Lung (tissue), 12 donors: ENCODE results near the gene PDLIM4. TPM values are rescaled to one million over a fixed set of nuclear protein-coding genes. Genes with fewer than 3 reads are reported as not detected.

Experiments
- ATAC-seq: fragments of 200-7000 bp; cut with Tn5 transposase; one replicate; pipeline ENCODE4 v1.9.1; 2020; ENCODE audit warnings: moderate number of reproducible peaks; ENCODE audit not compliant: insufficient read depth, low FRiP score
- DNase-seq, 3 donors: peaks; one replicate each; pipeline ENCODE4 v3.0.0-alpha.2; 2013 to 2017
- H3K27ac ChIP-seq, 2 donors: one replicate each; pipeline ENCODE4 v1.5.1; 2013; ENCODE audit warnings: mild to moderate bottlenecking in 2 of 2, moderate library complexity in 2 of 2, control low read depth in 1 of 2, inconsistent platforms in 1 of 2, low read depth in 1 of 2, low read length in 1 of 2
- H3K27me3 ChIP-seq, 3 donors: one replicate each; pipeline ENCODE4 v1.5.1; 2013; ENCODE audit warnings: low read length in 2 of 3; ENCODE audit not compliant: control insufficient read depth in 3 of 3, insufficient read depth in 3 of 3
- H3K36me3 ChIP-seq, 4 donors: one replicate each; pipeline ENCODE4 v1.5.1; 2013; ENCODE audit warnings: low read length in 4 of 4, mild to moderate bottlenecking in 1 of 4, moderate library complexity in 1 of 4; ENCODE audit not compliant: control insufficient read depth in 4 of 4, insufficient read depth in 4 of 4
- H3K4me1 ChIP-seq, 5 donors: one replicate each; pipeline ENCODE4 v1.5.1; 2013; ENCODE audit warnings: low read length in 5 of 5, mild to moderate bottlenecking in 2 of 5, moderate library complexity in 1 of 5; ENCODE audit not compliant: control insufficient read depth in 5 of 5, insufficient read depth in 5 of 5
- H3K4me3 ChIP-seq: one replicate; pipeline ENCODE4 v1.5.1; 2013; ENCODE audit warnings: mild to moderate bottlenecking, control low read depth, moderate library complexity
- H3K9ac ChIP-seq, 2 donors: one replicate each; pipeline ENCODE4 v1.5.1; 2013; ENCODE audit warnings: low read length in 2 of 2, control low read depth in 1 of 2; ENCODE audit not compliant: insufficient read depth in 1 of 2
- H3K9me3 ChIP-seq, 4 donors: one replicate each; pipeline ENCODE4 v1.5.1; 2013; ENCODE audit warnings: low read length in 3 of 4, mild to moderate bottlenecking in 1 of 4, moderate library complexity in 1 of 4; ENCODE audit not compliant: control insufficient read depth in 4 of 4, insufficient read depth in 3 of 4
- CTCF ChIP-seq: IDR thresholded peaks from 2 replicates; pipeline ENCODE4 v1.5.1; 2012; ENCODE audit warnings: mild to moderate bottlenecking; ENCODE audit errors: control extremely low read depth, extremely low read depth
- WGBS, 2 donors: extraction: QIAGEN DNeasy Blood & Tissue Kit; methylation state at CpG; one replicate each; pipeline ENCODE4 v1.1.7; 2013; 5-methylcytosine and 5-hydroxymethylcytosine counted together
- polyA plus RNA-seq, 2 donors: library from polyadenylated mRNA; stranded (reverse); fragments of 200-250 nt; gene quantifications; one replicate each; pipeline ENCODE4 v1.2.1, GENCODE V29; 2013
- total RNA-seq, 2 donors: library from RNA; depleted of rRNA in 1 of 2; stranded (reverse); fragments of >200 nt in 1 of 2; gene quantifications; one replicate each; pipeline ENCODE4 v1.2.1, GENCODE V29; 2014 to 2021
- donor health status: control.
- donor health status: control.
- donor health status: Bipolar disorder and iron deficiency.
- donor health status: healthy.
- donor health status: DM: yes; HTN: yes; CAD: no.

The PDLIM4 gene
- total and polyA plus RNA-seq, 4 donors, result 7.3 to 13.8 (median 9.6) TPM

GRCh38 chr5:132221781-132222648 is 35.5 kb upstream of the PDLIM4 start:
- 77 to 86% methylated on average over 7 of the region's 7 CpGs for WGBS, 2 donors
- TF ChIP-seq CTCF, result no peak
- ATAC-seq, result no peak
- H3K27me3 ChIP-seq, result no peaks in the 10 kb centered on the region
- H3K36me3 ChIP-seq, result peaks cover under 1 to 4% (median 2%) of the 10 kb centered on the region in 4 donors
- no peak overlapping the region for H3K4me3 ChIP-seq
- no peak overlapping the region for H3K9ac ChIP-seq
- DNase-seq, result peak; percentile 91 to 97 (median 97)
- H3K4me1 ChIP-seq, result peaks cover 22 to 64% (median 36%) of the 10 kb centered on the region in 5 donors
- peak overlapping the region in 1 of 2 donors; percentile 65 for H3K27ac ChIP-seq
- no peaks in the 10 kb centered on the region for H3K9me3 ChIP-seq

GRCh38 chr5:132222649-132223038 is 34.9 kb upstream of the PDLIM4 start:
- H3K9ac ChIP-seq, result no peak overlapping the region
- no peak for DNase-seq
- 84 to 92% methylated on average over 3 of the region's 3 CpGs for WGBS, 2 donors
- H3K27ac ChIP-seq, result no peak overlapping the region
- no peak overlapping the region for H3K4me3 ChIP-seq
- H3K27me3 ChIP-seq, result no peaks in the 10 kb centered on the region
- H3K9me3 ChIP-seq, result no peaks in the 10 kb centered on the region
- TF ChIP-seq CTCF, result no peak
- ATAC-seq, result no peak
- peaks cover 0 to under 1% (median 0%) of the 10 kb centered on the region in 4 donors for H3K36me3 ChIP-seq
- H3K4me1 ChIP-seq, result peaks cover 23 to 66% (median 36%) of the 10 kb centered on the region in 5 donors

- Histone ChIP-seq H3K4me3 (no peak overlapping the region), H3K4me1 (peaks cover 27 to 71% (median 34%) of the 10 kb centered on the region in 5 donors), H3K9ac (no peak overlapping the region), H3K9me3 (no peaks in the 10 kb centered on the region), H3K27ac (peak overlapping the region in 1 of 2 donors; percentile 43), H3K36me3 (no peaks in the 10 kb centered on the region), H3K27me3 (no peaks in the 10 kb centered on the region)
- no peak for TF ChIP-seq CTCF
- DNase-seq (no peak), ATAC-seq (no peak)
- 96 to 98% methylated on average over 2 of the region's 2 CpGs for WGBS, 2 donors
These were observed 33.6 kb upstream of the PDLIM4 start for GRCh38 chr5:132223861-132224260.
